HG02759 (cell line): ENCODE results near the gene ADAM33.

ENCODE experiments used
- ATAC-seq: cut with Tn5 transposase; IDR thresholded peaks from one replicate; pipeline ENCODE4 v1.9.1; 2021; ENCODE audit warnings: mild to moderate bottlenecking, moderate library complexity; ENCODE audit not compliant: unreplicated experiment

Gene ADAM33

GRCh38 chr20:3681931-3682781 lies at the start of gene ADAM33:
ADAM33 (minus strand) TSS chr20:3682010; CDS start chr20:3682004, 6 bp downstream.
- no peak for ATAC-seq

GRCh38 chr20:3730803-3731672 lies 49.2 kb upstream of the ADAM33 start:
- no peak for ATAC-seq

GRCh38 chr20:3729811-3730540 lies 48.2 kb upstream of the ADAM33 start:
- ATAC-seq = no peak

GRCh38 chr20:3729378-3729777 lies 47.6 kb upstream of the ADAM33 start:
- ATAC-seq = no peak

GRCh38 chr20:3728876-3729275 lies 47.1 kb upstream of the ADAM33 start:
- ATAC-seq = no peak

- no peak for ATAC-seq
Observed at GRCh38 chr20:3728354-3728753, 46.5 kb upstream of the ADAM33 start.

GRCh38 chr20:3727401-3728021 lies 45.7 kb upstream of the ADAM33 start:
- no peak for ATAC-seq

GRCh38 chr20:3724356-3724755 lies 42.5 kb upstream of the ADAM33 start:
- no peak for ATAC-seq

- ATAC-seq = no peak
Observed at GRCh38 chr20:3723284-3723683, 41.5 kb upstream of the ADAM33 start.

- ATAC-seq = no peak
Observed at GRCh38 chr20:3721912-3722311, 40.1 kb upstream of the ADAM33 start.

GRCh38 chr20:3720626-3721025 lies 38.8 kb upstream of the ADAM33 start:
- no peak for ATAC-seq

GRCh38 chr20:3720068-3720467 lies 38.3 kb upstream of the ADAM33 start:
- ATAC-seq = no peak

- no peak for ATAC-seq
Observed at GRCh38 chr20:3719046-3719445, 37.2 kb upstream of the ADAM33 start.

GRCh38 chr20:3716195-3716834 lies 34.5 kb upstream of the ADAM33 start:
- ATAC-seq = no peak

- no peak for ATAC-seq
Observed at GRCh38 chr20:3714092-3714491, 32.3 kb upstream of the ADAM33 start.

GRCh38 chr20:3712279-3712873 lies 30.6 kb upstream of the ADAM33 start, which contains the start of gene SIGLEC1:
SIGLEC1 (minus strand) TSS chr20:3712600; CDS start chr20:3707128, 5,472 bp downstream.
- no peak for ATAC-seq

- no peak for ATAC-seq
Observed at GRCh38 chr20:3711484-3711941, 29.7 kb upstream of the ADAM33 start.

- peak; percentile 54 for ATAC-seq
Observed at GRCh38 chr20:3710703-3711483, 29.1 kb upstream of the ADAM33 start.

GRCh38 chr20:3710011-3710466 lies 28.2 kb upstream of the ADAM33 start:
- no peak for ATAC-seq
